GM21390 (cell line): ENCODE measurements around the gene PLEKHN1.
"Not testable (repeated sequence)": the region's sequence is repeated elsewhere in the genome, so short reads cannot be mapped to it uniquely, and the experiment has no call there.

Experiments
- ATAC-seq: cut with Tn5 transposase; IDR thresholded peaks from one replicate; pipeline ENCODE4 v1.9.1; 2021; ENCODE audit not compliant: unreplicated experiment

PLEKHN1 gene

DNA sequence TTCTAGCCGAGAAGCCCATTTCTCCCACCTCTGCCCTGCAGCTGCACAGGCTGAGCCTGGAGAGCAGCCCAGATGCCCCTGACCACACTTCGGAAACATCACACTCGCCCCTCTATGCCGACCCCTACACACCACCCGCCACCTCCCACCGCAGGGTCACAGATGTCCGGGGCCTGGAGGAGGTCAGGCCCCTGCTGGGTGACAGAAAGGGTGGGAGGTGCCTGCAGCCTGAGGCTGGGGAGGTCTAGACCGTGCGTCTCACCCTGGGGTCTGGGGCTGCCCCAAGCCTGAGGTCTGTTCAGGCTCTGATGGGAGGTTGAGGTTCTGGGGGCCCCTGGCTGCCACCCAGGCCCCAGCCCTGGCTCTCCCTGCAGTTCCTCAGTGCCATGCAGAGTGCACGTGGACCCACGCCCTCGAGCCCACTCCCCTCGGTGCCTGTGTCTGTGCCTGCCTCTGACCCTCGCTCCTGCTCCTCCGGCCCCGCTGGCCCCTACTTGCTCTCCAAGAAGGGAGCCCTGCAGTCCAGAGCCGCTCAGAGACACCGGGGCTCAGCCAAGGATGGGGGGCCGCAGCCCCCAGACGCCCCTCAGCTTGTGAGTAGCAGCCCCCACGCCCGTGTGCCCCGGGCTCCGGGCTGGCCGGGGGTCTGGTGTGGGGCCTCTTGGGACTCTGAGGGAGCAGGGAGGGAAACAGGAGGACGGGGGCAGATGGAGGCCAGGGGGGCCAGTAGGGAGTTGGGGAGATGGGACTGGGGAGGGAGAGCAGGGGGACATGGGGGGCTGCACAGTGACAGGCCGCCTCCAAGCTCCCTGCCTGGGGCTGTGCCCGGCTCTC lies 7.4 kb downstream of the PLEKHN1 start:
- no peak for ATAC-seq

DNA sequence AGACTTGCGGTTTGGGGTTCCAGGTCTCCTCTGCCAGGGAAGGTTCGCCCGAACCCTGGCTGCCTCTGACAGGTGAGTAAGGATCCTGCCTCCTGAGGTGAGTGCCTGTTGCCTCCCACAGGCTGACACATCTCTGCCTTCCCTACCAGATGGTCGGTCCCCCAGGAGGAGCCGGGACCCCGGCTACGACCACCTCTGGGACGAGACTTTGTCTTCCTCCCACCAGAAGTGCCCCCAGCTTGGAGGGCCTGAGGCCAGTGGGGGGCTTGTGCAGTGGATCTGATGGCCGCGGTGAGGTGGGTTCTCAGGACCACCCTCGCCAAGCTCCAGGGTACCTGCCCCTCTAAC lies 8.0 kb downstream of the PLEKHN1 start:
- ATAC-seq: no peak

DNA sequence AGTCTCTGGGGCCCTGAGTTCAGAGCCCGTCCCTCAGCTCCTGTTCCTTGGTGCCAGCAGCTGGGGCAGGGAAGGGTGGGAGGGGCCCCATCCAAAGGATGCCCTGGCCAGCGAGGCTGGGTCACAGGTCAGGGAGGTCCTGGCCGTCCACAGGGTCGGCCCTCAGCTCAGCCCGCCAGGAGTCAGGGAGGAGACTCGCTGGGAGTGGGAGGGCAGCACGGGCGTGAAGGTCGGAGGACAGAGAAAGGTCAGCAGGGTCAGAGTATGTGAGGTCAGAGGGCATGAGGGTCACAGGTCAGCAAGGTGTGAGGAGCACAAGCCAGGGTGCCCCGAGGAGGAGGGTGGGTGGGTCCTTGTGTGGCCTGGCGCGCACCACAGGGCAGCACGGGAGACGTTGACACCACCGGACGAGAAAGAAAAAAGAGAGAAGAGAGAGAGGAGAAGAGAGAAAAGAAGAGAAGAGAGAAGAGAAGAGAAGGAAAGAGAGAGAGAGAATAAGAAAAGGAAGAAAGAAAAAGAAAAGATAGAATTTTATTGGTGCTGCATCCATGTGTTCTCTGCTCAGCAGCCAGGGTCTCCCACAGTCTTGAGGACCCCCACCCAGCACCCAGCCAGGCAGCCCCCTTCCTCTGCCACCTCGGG lies 8.5 kb downstream of the PLEKHN1 start:
- no peak for ATAC-seq

DNA sequence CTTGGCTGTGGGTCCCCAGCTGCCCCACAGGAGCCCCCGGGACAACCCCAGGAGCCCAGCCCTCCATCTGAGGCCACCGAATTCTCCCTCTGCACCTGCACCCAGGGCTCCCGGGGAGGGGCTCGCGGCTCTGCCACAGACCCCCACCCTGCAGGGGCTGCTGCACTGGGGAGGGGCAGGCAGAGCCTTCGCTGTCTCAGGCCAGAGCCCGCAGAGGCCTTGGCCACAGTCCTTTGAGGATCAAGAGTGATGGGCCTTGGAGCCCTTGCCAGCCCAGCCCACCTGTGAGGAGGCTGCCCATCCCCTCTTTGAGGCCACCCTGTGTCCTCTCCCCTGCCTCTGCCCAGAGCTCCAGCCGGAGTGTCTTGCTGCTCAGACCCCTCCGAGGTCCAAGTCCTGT lies 9.1 kb downstream of the PLEKHN1 start:
- no peak for ATAC-seq

DNA sequence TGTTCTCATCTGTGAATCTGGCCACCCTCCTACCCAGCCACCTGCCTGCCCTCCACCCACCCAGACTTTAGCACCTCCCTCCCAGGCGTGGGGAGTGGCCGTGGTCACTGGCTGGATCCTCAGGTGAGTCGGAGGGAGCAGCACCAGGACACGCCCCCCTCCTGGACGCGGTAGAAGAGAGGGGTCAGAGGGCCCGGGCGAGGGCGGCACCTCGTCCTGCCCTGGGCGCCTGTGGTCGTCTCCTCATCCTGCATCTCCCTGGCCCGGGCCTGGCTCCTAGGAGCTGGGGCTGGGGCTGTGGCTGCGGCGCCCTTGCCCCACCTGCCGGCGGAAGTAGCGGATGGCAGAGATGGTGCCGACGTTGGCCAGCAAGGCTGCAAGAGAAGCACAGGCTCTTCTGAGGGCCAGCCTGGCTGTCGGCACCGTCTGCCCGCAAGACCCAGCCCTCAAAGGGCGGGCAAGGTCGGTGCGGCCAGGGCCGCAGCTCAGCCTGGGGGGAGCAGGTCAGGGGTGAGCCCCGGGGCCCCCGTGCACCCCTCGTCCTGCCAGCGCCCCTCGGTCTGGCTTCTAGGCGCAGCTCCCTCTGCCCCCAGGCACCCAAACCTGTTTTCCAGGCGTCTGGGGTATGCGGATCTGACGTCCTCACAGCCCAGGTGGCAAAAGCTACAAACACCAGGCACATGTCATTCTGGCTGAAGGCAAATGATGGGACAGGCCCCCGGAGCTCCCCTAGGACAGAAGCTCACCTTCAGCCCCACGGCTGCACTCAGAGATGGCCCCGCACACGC lies 9.8 kb downstream of the PLEKHN1 start:
- no peak for ATAC-seq

DNA sequence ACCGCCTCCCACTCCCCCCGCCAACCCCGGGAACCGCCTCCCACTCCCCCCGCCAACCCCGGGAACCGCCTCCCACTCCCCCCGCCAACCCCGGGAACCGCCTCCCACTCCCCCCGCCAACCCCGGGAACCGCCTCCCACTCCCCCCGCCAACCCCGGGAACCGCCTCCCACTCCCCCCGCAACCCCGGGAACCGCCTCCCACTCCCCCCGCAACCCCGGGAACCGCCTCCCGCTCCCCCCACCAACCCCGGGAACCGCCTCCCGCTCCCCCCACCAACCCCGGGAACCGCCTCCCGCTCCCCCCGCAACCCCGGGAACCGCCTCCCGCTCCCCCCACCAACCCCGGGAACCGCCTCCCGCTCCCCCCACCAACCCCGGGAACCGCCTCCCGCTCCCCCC lies 10.5 kb downstream of the PLEKHN1 start:
- not testable (repeated sequence) for ATAC-seq

DNA sequence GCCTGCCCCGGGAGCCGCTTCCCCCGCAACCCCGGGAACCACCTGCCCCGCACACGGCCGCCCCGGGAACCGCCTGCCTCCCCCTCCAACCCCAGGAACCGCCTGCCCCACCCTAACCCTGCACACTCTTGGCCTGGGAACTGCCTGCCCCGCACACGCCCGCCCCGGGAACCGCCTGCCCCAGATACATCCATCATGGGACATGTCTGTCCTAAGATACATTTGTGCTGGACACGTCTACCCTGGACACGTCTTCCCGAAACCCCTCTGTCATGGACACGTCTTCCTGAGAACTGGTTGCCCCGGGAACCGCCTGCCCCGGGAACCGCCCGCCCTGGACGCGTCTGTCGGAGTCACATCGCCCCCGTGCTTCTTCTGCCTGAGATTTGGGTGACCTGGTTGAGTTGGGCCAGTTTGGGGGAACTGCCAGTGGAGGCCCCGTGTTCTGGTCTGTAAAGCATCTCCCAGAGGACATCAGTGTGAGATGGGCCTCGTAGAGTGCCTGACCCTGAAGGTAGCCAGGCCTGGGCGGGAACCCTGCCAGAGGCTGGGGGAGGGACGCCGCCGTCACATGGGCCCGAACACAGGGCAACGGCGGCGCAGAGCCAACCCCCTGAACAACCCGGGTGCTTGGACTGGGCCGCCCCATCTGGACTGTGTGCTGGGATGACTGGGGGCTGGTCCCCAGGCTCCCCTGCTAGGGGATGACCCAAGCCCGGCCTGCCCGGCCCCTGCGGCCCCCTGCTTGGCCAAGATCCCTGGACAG lies 12.0 kb downstream of the PLEKHN1 start:
- no peak for ATAC-seq

DNA sequence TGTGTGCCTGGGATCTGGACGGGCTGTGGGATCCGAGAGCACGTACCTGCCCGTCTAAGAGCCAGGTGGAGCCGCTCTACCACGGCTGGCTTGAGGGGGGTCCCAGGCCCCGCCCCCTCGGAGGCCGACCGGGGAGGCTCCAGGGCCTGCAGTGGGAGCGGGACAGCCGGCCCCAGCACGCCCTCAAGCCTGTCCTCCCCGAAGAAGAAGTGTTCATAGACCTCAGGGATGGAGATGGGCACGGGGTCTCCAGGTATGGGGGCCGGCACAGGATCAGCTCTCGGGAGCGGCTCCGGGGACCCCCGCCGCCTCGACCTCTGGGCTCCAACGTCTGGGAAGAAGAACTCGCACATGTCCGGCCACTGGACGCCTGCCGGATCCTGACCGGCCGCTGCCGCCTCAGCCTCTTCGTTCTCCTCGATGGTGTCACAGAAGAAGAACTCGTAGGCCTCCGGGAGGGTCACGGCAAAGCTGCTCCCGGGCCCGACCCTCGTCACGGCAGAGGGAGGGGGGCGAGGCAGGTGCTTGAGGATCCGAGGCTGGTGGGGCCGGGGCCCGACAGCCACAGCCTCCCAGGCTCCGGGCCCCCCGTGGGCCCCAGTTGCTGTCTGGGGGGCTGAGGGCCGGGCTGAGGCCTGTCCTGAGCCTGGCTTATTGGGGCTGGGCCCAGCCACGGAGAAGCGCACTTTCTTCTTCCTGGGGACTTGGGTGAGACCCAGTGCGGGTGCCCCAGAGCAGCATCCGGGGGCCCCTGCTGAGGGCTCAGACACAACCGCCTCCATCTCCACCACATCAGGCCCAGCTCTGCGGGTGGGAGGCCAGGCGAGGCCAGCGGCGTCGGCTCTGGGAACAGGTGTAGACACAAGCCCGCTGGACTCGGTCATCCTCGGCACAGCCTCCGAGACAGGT lies 12.8 kb downstream of the PLEKHN1 start:
- no peak for ATAC-seq

DNA sequence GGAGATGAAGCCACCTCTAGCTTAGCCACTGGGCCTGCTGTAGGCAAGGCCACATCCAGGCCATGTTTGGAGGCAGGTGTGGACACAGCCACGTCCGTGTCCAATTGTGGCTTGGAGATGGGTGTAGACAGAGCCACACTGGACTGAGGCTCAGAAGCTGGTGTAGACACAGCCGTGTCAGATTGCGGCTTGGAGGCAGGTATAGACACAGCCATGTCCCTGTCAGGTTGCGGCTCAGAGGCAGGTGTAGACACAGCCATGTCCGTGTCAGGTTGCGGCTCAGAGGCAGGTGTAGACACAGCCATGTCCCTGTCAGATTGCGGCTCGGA lies 13.4 kb downstream of the PLEKHN1 start:
- no peak for ATAC-seq

DNA sequence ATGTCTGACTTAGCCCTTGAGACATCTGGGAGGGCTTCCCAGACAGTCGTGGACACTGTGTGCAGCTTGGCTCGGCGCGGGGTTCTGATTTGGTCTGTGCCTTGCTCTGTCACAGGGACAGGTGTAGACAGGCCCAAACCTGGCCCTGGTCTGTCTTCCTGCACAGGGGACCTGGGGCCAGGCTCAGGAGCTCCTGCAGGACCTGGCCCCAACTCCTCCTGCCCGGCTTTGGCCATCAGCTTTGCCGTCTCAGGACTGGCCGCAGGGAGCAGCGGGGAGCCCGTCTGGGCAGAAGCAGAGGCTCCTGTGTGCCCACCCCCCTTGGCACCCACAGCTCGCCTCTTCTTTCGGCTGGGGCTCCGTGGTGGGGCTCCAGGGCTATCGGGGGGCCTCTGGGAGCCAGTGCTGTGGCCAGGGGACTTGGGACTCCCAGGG lies 13.9 kb downstream of the PLEKHN1 start:
- ATAC-seq: no peak

DNA sequence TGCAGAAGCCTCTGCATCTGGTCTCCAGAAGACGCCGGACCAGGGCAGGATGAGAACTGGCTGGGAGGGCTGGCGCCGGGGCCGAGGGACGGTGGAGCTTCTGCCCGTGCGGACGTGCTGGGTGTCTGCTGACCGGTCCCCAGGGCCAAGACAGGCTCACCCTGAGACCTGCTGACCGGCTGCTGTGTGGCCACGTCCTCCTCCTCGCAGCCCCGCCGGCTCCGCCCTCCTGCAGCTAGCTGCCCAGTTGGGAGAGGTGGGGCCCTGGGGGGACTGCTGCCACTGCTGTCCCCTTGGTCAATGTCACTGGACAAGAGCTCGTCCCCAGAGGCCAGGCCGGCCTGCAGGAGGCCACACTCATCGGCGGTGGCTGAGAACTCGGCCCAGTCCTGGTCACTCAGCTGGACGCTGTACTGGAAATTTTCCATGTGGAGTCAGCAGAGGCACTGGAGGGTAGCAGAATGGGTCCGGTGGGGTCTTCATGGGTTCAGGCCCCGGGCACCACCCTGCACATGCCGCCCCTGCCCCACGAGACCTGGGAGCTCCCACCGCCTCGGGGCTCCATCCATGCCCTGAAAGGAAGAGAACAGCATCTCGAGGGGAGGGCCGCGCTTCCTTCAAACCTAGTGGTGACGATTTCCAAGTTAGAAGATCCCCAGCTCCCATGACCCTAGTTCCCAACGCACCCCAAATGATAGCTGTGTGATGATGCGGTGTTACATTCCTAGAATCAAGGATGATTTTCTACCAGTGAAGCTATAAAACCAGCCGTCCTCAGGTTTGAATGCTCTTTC lies 14.5 kb downstream of the PLEKHN1 start:
- ATAC-seq: no peak

DNA sequence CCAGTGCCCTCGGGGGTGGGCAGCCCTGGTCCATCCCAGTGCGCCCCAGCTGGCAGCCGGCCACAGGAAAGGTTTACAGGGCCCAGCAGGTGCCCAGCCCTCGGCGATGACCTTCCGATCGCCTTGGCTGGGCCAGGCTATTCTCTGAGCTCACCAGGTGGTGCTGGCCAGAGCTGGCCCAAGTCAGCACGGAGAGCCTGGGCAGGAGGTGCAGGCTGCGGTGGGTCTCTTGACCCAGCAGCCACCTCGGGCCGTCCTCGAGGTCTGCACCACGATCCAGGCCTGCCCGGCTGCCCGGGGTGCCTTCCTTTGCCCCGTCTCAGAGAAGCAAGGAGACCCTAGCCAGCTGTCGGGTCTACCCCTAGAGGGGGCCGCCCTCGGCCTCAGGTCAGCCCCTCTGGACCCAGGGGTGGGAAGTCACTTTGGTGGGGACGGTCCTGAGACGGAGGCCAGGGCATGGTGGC lies 15.2 kb downstream of the PLEKHN1 start:
- ATAC-seq: no peak

DNA sequence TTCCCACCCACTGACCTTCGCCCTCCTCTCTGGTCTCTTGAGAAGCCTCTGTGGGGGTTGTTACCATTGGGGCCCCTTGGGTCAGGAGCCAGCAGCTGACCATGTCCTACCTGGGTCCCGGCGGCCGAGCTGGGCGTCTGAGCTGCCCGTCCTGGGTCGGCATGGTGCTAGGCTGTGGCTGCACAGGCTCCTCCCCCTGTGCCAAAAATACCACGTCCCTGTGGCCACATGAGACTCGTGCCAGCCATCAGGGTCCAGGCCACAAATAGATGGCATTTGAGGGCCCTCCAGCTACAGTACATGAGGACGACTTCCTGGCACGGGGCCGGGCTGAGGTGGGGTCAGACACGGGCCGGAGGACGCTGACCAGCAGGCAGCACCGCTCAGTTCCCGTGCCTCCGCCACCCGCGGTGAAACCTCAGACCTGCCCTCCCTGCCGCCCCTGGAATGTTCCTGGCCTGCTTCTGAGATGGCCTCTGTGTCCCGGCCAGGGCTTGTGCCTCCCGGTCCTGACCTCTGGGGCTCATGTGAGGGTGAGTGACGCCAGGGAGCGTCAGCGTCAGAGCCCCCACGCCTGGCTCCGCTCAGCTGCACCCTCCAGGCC lies 15.8 kb downstream of the PLEKHN1 start, which contains the start of gene PERM1:
Gene PERM1, minus strand, starts transcription at position 139 of the 604 bp plus-strand sequence. CDS start 1,064 bp downstream, outside the sequence.
- ATAC-seq: no peak

DNA sequence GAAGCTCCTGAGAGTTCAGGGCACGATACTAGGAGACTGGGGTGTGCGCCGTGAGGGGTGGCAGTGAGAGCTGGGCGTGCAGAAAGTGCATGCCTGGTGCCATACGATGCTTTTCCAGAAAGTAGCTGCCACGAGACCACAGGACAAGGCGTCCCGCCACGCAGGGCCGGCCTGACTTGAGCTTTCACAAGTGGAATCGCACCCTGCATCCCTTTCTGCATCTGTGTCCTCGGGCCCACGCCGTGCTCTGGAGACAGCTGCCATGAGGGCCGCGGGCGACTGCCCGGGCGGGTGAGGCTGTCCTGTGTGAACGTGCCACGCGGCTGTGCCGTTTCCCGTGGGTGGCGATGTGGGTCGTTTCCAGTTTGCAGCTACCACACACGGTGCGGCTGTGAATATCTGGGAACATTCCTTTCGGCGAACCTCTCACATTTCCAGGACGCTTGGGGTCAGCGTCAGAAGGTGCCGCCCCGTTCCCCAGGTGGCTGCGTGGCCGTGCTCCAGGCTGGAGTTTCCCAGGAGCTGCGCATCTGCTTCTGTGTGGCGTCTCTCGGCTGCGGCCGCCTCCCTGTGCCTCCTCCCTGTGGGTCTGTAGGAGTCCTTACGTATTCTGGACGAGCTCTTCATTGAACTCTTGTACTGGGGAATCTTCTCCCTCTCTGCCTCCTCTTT lies 16.6 kb downstream of the PLEKHN1 start:
- no peak for ATAC-seq

DNA sequence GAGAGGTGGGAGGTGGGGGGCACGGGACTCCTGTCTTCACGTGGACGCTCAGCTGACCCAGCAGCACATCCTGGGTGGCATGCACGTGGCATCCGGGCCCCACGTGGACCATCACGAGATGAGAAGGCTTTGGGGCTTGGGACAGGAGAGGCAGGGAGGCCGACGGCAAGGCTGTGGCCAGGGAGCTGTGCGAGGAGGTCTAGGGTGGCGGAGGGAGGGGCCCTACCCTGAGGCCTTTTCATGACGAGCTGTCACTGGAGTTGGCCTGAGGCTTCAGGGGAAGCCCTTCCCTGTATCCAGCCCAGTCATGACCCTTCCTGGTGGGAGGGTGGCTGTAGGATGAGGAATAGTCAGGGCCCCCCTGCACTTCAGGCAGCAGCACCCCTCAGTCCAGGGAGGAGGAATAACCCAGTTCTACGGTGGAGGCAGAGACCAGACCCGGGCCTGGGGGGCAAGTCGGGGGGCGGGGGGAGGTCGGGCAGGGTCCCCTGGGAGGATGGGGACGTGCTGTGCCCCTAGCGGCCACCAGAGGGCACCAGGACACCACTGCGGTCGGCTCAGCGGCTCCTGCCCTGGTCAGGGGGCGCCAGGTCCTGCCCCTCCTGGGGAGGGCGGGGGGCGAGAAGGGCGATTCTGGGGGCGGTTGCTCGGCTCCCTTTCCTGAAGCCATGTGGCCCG lies 17.7 kb downstream of the PLEKHN1 start:
- no peak for ATAC-seq

DNA sequence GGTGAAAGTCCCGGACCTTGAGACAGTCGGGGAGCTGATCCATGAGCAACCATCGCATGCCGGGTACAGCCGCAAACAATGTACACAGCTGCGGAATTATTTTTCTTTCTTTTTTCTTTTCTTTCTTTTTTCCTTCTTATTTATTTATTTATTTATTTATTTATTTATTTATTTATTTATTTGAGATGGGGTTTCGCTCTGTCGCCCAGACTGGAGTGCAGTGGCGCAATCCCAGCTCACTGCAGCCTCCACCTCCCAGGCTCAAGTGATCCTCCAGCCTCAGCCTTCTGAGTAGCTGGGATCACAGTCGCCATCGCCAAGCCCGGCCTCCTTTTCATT lies 18.2 kb downstream of the PLEKHN1 start:
- ATAC-seq: no peak

DNA sequence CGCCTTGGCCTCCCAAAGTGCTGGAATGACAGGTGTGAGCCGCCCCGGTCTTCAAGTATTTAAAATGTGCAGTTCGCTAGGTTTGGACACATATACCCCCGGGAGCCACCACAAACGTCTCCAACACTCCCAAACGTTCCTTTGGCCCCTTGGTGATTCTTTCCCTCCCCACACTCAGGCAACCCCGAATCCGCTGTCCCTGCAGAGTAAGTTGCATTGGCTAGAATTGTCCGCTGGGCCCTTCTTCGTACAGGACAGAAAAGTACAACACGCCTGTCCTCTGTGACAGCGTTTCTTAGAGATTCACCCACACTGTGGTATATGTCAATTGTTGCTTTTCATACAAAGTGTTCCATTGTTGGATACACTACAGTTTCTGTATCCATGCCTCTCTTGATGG lies 18.8 kb downstream of the PLEKHN1 start:
- ATAC-seq: no peak

DNA sequence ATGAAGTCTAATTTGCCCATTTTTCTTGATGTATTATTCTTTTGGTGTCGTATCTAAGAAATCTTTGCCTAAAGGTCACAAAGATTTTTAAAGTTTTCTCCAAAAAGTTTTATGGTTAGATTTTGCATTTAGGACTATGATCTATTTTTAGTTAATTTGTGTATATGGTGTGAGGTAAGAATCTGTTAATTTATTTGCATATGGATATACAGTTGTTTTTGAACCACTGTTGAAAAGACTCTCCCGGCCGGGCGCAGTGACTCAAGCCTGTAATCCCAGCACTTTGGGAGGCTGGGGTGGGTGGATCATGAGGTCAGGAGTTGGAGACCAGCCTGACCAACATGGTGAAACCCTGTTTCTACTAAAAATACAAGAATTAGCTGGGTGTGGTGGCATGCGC lies 21.8 kb downstream of the PLEKHN1 start:
- ATAC-seq: not testable (repeated sequence)
